ENCODE measurements around the gene OSBPL8.

- TF ChIP-seq POLR2A (IDR thresholded peaks at IDR 0.05; ENCODE audit: low read depth, low read length) (no peak), TAF1 (IDR thresholded peaks at IDR 0.05; ENCODE audit: low read depth, low read length) (no peak), POLR2AphosphoS5 (IDR thresholded peaks at IDR 0.05; ENCODE audit: low read depth, low read length) (no peak), POU2F2 (IDR thresholded peaks at IDR 0.05; ENCODE audit: low read depth, low read length) (no peak)
Measured at GRCh38 chr12:76329606-76330005, 230.0 kb downstream of the OSBPL8 start.

All from GM12891 (cell line).